Measurements from ENCODE around the gene OR7E24.
"Not testable (repeated sequence)": the region's sequence is repeated elsewhere in the genome, so short reads cannot be mapped to it uniquely, and the experiment has no call there.

OR7E24 gene

GRCh38 chr19:9250630-9251029, at the start of gene OR7E24:
Gene OR7E24, plus strand, starts transcription at chr19:9250930. Its CDS starts 114 bp downstream, at chr19:9251044.
- in situ Hi-C loops (cut with MboI; ENCODE audit: low sequenced_read_pairs), result no loop called here

GRCh38 chr19:9205501-9206113, 45.1 kb upstream of the OR7E24 start:
- in situ Hi-C loops (cut with MboI; ENCODE audit: low sequenced_read_pairs), result no loop called here

GRCh38 chr19:9219489-9219888, 31.2 kb upstream of the OR7E24 start, which contains the start of gene OR7D4:
Gene OR7D4, minus strand, starts transcription at chr19:9219589. Its CDS starts 4,752 bp downstream, at chr19:9214837.
- in situ Hi-C loops (cut with MboI; ENCODE audit: low sequenced_read_pairs), result no loop called here

- in situ Hi-C loops (cut with MboI; ENCODE audit: low sequenced_read_pairs), result no loop called here
These were observed 506 bp downstream of the OR7E24 start for GRCh38 chr19:9251236-9251635.

GRCh38 chr19:9283485-9283884, 32.8 kb downstream of the OR7E24 start:
- in situ Hi-C loops (cut with MboI; ENCODE audit: low sequenced_read_pairs), result not testable (repeated sequence)

GRCh38 chr19:9289231-9289884, 38.6 kb downstream of the OR7E24 start:
- in situ Hi-C loops (cut with MboI; ENCODE audit: low sequenced_read_pairs), result no loop called here

- in situ Hi-C loops (cut with MboI; ENCODE audit: low sequenced_read_pairs), result no loop called here
These were observed 44.7 kb downstream of the OR7E24 start for GRCh38 chr19:9295411-9295849.

GRCh38 chr19:9296336-9296735, 45.6 kb downstream of the OR7E24 start:
- in situ Hi-C loops (cut with MboI; ENCODE audit: low sequenced_read_pairs), result no loop called here
